ENCODE results near the gene KCNJ8.
"Not testable (repeated sequence)": the region's sequence is repeated elsewhere in the genome, so short reads cannot be mapped to it uniquely, and the experiment has no call there.

The KCNJ8 gene

GRCh38 chr12:21774358-21775132 is at the start of gene KCNJ8:
TSS of gene KCNJ8 (minus strand) at chr12:21774706. CDS start at chr12:21773616, 1,090 bp downstream.
- DNase-seq (ENCODE audit: low read depth): no peak

DNA sequence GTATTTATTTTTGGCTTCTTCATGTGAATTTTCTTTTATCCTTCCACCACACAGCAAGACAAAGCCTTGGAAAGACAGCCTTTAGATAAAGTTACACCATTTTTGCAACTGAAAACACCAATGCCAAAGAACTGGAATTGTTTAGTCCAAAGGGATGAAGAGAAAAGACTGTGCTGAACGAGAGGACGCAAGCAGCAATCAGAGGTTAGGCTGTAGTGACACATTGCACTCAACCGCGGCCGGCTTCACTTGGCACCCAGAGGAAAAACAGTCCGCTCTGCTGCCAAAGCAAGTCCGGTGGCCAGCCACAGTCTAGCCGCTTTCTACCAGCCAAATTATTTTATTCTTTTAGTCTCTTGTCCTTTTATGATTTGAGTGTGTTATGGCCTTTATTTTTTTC is 49.1 kb upstream of the KCNJ8 start:
- DNase-seq (ENCODE audit: low read depth): peak; percentile 56

DNA sequence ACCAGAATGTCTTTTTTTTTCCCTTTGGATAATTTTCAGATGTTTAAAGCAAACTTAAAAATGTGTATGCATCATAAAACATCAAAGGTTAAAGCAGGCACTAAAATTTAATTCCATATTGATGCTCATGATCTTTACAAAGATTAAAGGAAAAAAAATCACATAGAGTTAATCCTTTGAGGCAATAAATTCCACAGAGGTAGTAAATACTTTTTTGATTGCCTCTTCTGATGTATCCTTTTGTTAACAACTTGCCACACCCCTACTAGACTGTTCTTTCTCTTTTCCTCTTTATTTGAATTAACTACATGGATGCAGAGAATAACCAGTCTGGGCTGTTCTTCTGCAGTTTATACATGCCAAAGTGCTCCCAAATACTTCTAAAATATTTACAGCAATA is 45.2 kb upstream of the KCNJ8 start:
- no peak for DNase-seq (ENCODE audit: low read depth)

DNA sequence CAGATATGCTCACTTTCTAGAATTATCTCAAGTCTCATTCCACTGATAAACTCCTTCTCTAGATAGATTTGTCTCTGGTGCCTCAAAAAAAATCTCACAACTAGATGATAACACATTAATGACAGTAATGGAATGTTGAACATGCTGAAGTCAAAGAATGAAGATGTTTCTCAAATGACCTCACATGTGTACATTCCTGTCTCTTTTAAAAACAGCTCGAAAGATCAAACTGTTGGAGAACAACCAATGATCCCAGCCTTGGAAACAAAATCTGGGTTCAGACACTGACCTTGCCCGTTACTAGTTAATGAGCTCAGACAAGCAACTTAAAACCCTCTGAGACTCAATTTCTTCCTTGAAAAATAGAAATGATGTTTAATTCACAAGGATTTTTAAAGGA is 44.7 kb upstream of the KCNJ8 start:
- DNase-seq (ENCODE audit: low read depth): no peak

GRCh38 chr12:21818627-21819026 is 44.1 kb upstream of the KCNJ8 start:
- DNase-seq (ENCODE audit: low read depth): peak; percentile 77

DNA sequence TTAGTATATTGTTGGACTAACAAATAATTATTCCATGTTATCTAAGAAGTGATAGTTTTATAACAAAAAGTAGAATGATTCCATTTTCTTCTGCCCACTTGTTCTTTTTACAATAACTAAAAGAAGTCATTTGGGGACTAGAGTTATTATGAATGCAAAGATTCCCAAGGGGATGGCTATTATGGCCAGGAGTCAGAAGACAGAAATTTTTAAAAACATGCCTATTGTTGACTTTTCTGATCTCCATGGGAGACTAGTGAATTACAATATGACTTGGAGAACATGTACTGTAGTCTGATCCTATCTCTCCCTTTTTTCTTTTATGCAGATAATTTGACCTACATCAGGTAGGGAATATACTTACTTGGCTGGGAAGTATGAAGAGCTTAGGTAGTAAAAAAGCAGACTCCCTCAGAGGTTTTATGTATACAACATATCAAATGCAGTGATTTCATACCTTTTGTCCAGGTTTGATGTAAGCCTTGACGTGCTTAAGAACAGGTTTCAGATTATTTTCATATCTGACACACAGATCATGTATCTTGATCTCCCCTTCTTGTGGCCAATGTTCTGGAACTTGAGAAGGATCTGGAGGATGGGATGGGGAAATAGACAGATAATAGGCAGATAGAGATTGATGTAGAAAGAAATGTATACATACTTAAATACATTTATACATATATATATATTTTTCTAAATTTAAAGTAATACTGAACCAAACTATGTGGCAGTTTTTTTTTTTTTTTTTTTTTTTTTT is 41.0 kb upstream of the KCNJ8 start:
- peak; percentile 56 for DNase-seq (ENCODE audit: low read depth)

DNA sequence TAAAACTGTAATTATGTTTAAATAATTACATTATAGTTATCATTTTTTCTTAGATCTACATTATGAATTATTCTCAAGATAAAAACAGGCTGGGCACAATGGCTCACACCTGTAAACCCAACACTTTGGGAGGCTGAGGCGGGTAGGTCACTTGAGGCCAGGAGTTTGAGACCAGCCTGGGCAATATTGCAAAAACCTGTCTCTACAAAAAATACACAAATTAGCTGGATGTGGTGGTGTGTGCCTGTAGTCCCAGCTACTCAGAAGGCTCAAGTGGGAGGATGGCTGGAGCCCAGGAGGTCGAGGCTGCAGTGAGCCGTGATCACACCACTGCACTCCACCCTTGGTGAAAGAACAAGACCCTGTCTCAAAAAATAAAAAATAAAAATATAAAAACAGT is 40.3 kb upstream of the KCNJ8 start:
- DNase-seq (ENCODE audit: low read depth): no peak

- DNase-seq (ENCODE audit: low read depth): no peak
These were observed 39.8 kb upstream of the KCNJ8 start for GRCh38 chr12:21814327-21814726.

DNA sequence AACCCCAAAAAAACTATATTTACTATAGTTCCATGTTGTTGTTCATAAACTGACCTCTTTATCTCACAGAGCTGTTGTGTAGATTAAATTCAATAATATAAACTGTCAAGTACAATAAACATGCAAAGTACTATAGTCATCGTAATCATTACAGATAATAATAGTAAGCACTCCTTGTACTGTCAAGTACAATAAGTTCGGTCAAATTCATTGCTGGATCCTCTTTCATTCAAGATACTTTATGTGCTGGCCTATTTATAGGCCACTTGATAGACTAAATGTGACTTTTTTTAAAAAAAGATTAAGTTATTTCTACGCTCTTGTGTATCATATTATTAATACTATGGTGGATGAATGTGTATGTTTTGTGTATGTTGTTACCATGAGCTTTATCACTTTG is 39.2 kb upstream of the KCNJ8 start:
- no peak for DNase-seq (ENCODE audit: low read depth)

DNA sequence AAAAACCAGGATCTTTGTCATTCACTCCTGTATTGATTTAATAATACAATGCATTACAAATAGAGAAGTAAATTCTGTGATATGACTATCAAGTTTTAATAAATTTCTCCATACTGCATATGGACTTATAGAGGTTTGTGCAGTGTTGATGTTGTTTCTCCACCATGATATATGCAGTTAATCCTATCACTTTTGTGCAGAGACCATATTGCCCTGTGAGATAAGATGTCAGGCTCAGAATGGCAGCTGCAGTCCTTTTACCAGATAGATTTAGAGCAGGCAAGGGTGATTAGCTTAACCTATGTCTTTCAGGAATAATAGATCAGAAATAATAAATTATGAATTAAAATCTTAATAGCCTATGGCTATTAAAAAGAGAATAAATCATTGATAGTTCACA is 38.6 kb upstream of the KCNJ8 start:
- no peak for DNase-seq (ENCODE audit: low read depth)

DNA sequence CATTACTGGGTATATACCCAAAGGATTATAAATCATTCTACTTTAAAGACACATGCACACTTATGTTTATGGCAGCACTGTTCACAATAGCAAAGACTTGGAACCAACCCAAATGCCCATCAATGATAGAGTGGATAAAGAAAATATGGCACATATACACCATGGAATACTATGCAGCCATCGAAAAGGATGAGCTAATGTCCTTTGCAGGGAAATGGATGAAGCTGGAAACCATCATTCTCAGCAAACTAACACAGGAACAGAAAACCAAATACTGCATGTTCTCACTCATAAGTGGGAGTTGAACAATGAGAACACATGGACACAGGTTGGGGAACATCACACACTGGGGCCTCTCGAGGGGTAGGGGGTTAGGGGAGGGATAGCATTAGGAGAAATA is 37.8 kb upstream of the KCNJ8 start:
- not testable (repeated sequence) for DNase-seq (ENCODE audit: low read depth)

GRCh38 chr12:21809100-21809499 is 34.6 kb upstream of the KCNJ8 start:
- DNase-seq (ENCODE audit: low read depth): no peak

DNA sequence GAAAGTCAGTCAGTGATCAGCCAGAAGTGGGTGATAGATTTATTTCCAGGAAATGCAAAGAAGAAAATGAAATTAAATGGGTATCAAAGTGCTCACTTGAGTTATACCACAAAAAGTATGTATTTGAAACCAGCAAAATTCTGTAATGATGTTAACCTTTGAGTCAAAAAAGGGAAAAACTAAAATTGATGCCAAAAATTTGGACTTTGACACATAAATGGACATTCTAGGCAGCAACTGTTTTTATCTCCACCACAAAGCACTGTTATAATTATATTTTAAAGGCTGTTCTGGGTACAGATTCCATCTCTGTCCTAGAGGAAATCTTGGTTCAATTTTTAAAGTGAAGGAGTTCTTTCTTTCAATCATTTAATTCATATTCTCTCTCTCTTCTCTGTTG is 31.7 kb upstream of the KCNJ8 start:
- DNase-seq (ENCODE audit: low read depth): no peak

- DNase-seq (ENCODE audit: low read depth): no peak
These were observed 27.2 kb upstream of the KCNJ8 start for GRCh38 chr12:21801522-21802288.

DNA sequence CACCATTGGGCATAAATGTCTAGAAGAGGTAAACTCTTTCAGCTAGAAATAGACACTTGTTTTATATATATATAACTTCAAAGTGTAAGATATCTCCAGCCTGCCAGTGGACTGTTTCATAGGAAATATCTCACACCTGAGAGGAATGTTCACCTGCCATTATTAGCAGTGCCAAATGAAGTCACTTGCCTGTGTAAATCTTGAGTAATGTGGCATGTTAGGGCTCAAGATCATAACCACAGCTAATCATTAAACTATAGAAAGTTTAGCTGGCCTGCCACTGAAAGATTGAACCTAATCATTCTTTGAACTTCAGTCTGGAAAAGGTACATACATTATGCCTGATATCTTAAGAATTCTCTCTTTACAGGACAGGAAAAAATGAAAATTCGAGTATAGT is 25.5 kb upstream of the KCNJ8 start:
- no peak for DNase-seq (ENCODE audit: low read depth)

DNA sequence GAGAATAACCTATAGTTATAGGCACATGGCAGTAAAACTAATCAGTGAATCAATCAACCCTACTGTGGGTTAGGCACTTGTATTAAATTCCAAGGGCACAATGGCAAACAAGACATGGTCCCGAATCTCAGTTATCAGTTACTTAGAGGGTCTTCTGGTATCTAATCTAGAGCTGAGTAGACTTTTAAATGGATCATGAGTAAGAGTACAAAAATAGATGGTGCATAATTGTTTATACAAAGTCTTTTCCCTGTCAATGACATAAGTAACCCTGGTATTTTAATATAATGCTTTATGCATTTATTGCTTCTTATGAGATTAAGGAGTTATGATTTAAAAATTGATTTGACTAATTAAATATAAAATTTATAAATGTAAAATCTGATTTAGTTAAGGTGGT is 23.0 kb upstream of the KCNJ8 start:
- DNase-seq (ENCODE audit: low read depth): no peak

DNA sequence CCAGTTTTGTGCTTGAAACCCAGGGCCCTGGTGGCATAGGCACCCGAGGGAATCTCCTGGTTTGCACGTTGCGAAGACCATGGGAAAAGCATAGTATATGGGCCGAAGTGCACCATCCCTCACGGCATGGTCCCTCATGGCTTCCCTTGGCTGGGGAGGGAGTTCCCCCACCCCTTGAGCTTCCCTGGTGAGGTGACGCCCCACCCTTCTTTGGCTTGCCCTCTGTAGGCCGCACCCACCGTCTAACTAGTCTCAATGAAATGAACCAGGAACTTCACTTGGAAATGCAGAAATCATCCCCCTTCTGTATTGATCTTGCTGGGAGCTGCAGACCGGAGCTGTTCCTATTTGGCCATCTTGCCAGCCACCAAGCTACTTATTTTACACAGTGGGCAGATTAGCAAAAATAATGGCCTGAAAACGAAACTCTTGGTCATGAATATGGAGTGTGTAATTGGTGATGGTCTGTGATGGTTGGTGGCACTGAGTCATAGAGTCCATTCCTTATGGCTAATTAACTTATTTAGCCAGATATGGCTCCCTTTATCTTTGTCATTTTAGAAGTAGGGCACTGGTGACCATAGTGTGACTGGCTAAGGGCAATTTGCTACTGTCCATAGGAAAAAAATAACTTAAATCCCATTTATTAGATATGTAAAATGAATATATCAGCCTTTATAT is 21.3 kb upstream of the KCNJ8 start:
- DNase-seq (ENCODE audit: low read depth): no peak

- DNase-seq (ENCODE audit: low read depth): not testable (repeated sequence)
These were observed 20.5 kb upstream of the KCNJ8 start for GRCh38 chr12:21794807-21795595.

DNA sequence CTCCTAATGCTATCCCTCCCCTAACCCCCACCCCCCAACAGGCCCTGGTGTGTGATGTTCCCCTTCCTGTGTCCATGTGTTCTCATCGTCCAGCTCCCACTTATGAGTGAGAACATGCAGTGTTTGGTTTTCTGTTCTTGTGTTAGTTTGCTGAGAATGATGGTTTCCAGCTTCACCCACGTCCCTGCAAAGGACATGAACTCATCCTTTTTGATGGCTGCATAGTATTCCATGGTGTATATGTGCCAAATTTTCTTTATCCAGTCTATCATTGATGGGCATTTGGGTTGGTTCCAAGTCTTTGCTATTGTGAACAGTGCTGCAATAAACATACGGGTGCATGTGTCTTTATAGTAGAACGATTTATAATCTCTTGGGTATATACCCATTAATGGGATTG is 15.2 kb upstream of the KCNJ8 start:
- DNase-seq (ENCODE audit: low read depth): not testable (repeated sequence)

DNA sequence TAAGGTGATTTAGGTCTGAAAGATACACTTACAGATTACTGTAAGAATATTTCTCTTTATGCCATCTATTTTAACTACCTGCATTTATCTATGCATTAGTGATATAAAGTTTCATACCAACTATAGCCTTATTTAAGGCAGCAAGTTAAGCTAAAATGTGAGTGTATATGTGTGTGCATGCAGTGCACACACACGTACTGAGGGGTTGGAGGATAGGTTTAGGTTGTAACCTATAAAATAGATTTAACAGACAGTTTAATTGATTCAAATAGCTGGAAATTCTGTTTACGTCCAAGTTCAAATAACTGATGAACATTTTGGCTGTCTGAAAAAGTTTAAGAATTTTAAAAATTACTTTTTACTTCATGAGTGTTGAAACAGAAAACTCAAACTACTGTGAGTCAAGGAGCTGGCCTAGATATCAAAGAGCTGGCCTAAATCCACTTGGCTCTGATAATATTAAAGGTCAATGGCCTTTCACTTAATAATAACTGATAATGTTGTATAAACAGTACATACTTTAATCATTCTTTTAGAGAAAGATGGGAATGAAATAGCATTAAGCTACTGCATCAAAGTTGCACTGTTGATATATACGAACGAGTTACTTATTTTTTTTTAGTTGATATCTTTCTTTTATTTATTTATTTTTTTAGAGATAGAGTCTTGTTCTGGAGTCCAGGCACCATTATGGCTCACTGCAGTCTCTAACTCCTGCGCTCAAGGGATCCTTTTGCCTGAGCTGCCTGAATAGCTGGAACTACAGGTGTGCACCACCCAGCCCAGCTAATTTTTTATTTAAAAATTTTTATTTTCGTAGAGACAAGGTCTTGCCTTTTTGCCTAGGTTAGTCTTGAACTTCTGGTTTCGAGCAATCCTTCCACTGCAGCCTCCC is 13.8 kb upstream of the KCNJ8 start:
- DNase-seq (ENCODE audit: low read depth): no peak
